ENCODE data around the gene INPP5E. TPM values are rescaled to one million over a fixed set of nuclear protein-coding genes. Genes with fewer than 3 reads are reported as not detected.

INPP5E gene
- total RNA-seq, 1 donor from 2014 or later, result 10.6 TPM

GRCh38 chr9:136399176-136400037 is 40.2 kb downstream of the INPP5E start:
- Histone ChIP-seq H3K27ac (replicated peaks) (peak overlapping the region; percentile 72), H3K9me3 (replicated peaks) (no peaks in the 10 kb centered on the region), H3K27me3 (ENCODE audit: low read depth) (no peaks in the 10 kb centered on the region), H3K36me3 (peaks cover 45% of the 10 kb centered on the region), H3K4me3 (peak overlapping the region; percentile 88), H3K4me1 (peaks cover 25% of the 10 kb centered on the region)
- intact Hi-C loops (cut with micrococcal nuclease), result no loop called here
- no peak for DNase-seq
- no peak for TF ChIP-seq CTCF (IDR thresholded peaks at IDR 0.05; ENCODE audit: borderline replicate concordance)

DNA sequence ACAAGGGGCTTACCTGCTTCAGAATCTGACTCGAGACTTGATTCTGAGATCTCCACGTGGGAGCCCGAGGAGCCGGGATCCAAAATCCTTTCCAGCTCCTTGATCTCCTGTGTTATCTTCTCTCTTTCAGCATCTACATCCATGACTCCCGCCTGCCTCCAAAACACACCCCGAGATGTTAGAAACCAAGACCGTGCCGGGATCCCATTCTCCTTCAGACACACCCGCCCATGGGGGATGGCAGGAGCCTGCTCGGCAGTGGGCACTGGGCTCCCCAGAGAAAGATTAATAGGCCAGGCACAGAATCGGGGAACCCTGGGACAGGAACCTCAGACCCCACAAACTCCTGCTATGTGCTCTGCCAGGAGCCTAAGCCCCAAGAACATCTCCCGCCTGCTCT is 41.4 kb downstream of the INPP5E start:
- Histone ChIP-seq H3K27me3 (ENCODE audit: low read depth) (no peaks in the 10 kb centered on the region), H3K36me3 (peaks cover 46% of the 10 kb centered on the region), H3K27ac (replicated peaks) (no peak overlapping the region), H3K9me3 (replicated peaks) (no peaks in the 10 kb centered on the region), H3K4me3 (no peak overlapping the region), H3K4me1 (peaks cover 25% of the 10 kb centered on the region)
- no peak for TF ChIP-seq CTCF (IDR thresholded peaks at IDR 0.05; ENCODE audit: borderline replicate concordance)
- intact Hi-C loops (cut with micrococcal nuclease), result no loop called here
- DNase-seq, result no peak

DNA sequence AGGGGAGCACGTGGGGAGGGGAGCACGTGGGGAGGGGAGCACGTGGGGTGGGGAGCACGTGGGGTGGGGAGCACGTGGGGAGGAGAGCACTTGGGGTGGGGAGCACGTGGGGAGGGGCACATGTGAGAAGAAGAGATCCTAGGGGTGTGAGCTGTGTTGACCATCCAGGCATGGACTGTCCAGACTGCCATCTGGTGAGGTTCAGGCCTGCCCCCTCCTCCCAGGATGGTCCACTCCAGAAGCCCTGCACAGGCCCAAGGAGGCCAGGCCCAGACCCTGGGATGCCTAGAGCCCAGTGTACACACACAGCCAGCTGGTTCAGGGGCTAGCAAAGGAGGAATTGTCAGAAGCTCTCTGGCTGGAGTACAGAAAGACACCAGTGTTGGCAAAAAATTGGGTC is 42.0 kb downstream of the INPP5E start:
- Histone ChIP-seq H3K4me1 (peaks cover 25% of the 10 kb centered on the region), H3K27me3 (ENCODE audit: low read depth) (no peaks in the 10 kb centered on the region), H3K9me3 (replicated peaks) (no peaks in the 10 kb centered on the region), H3K4me3 (no peak overlapping the region), H3K27ac (replicated peaks) (no peak overlapping the region), H3K36me3 (peaks cover 52% of the 10 kb centered on the region)
- intact Hi-C loops (cut with micrococcal nuclease), result no loop called here
- no peak for TF ChIP-seq CTCF (IDR thresholded peaks at IDR 0.05; ENCODE audit: borderline replicate concordance)
- DNase-seq, result no peak

GRCh38 chr9:136396219-136396515 is 43.5 kb downstream of the INPP5E start:
- H3K27me3 ChIP-seq (ENCODE audit: low read depth), result no peaks in the 10 kb centered on the region
- intact Hi-C loops (cut with micrococcal nuclease), result no loop called here
- no peak overlapping the region for H3K27ac ChIP-seq (replicated peaks)
- TF ChIP-seq CTCF (IDR thresholded peaks at IDR 0.05; ENCODE audit: borderline replicate concordance), result no peak
- no peaks in the 10 kb centered on the region for H3K9me3 ChIP-seq (replicated peaks)
- DNase-seq, result no peak
- H3K4me1 ChIP-seq, result peaks cover 25% of the 10 kb centered on the region
- no peak overlapping the region for H3K4me3 ChIP-seq
- H3K36me3 ChIP-seq, result peaks cover 61% of the 10 kb centered on the region

GRCh38 chr9:136395345-136396218 is 44.1 kb downstream of the INPP5E start:
- no peak for DNase-seq
- intact Hi-C loops (cut with micrococcal nuclease), result no loop called here
- Histone ChIP-seq H3K4me1 (peaks cover 24% of the 10 kb centered on the region), H3K27ac (replicated peaks) (no peak overlapping the region), H3K4me3 (no peak overlapping the region), H3K36me3 (peaks cover 67% of the 10 kb centered on the region), H3K9me3 (replicated peaks) (no peaks in the 10 kb centered on the region), H3K27me3 (ENCODE audit: low read depth) (no peaks in the 10 kb centered on the region)
- no peak for TF ChIP-seq CTCF (IDR thresholded peaks at IDR 0.05; ENCODE audit: borderline replicate concordance)
